H1 (cell line): Measurements from ENCODE around the gene CKAP4. TPM values are rescaled to one million over a fixed set of nuclear protein-coding genes. Genes with fewer than 3 reads are reported as not detected.

Experiments
- CTCF ChIA-PET: fragments of 300-600 bp; sonication (Branson Sonifier 250); formaldehyde crosslinking; loops from one replicate; lab custom pipeline; 2021; ENCODE audit not compliant: partially characterized antibody; lab: Charles Lee
- POLR2A ChIA-PET: fragments of 300-600 bp; sonication (Branson Sonifier 250); formaldehyde crosslinking; loops from one replicate; lab custom pipeline; 2021; ENCODE audit warnings: inconsistent platforms; ENCODE audit not compliant: partially characterized antibody; lab: Charles Lee
- DNase-seq, 2 experiments: peaks; one replicate each; pipeline versions ENCODE4 v3.0.0 to v3.0.0-alpha.2; 2010 to 2022; ENCODE audit warnings: low spot score in 2 of 2, low read depth in 1 of 2, mixed read lengths in 1 of 2
- FAIRE-seq: peaks from 2 replicates; lab custom pipeline; 2011; peaks lifted over from hg19 to GRCh38; lab: Jason Lieb, UNC
- H2AFZ ChIP-seq: 2 replicates; pipeline ENCODE4 v1.8.1; 2012; ENCODE audit warnings: low read length, inconsistent platforms
- H2AK5ac ChIP-seq: 2 replicates; pipeline ENCODE4 v1.6.1; 2013; ENCODE audit warnings: low read depth, low read length
- H2BK120ac ChIP-seq: replicated peaks from 2 replicates; pipeline ENCODE3; 2013; ENCODE audit warnings: low read depth, low read length, inconsistent platforms
- H2BK12ac ChIP-seq: 2 replicates; pipeline ENCODE4 v1.6.1; 2013; ENCODE audit warnings: low read depth, low read length
- H2BK15ac ChIP-seq: 2 replicates; pipeline ENCODE4 v1.6.1; 2013; ENCODE audit warnings: low read length
- H2BK20ac ChIP-seq: 2 replicates; pipeline ENCODE4 v1.6.1; 2013; ENCODE audit warnings: low read length
- H2BK5ac ChIP-seq: 2 replicates; pipeline ENCODE4 v1.6.1; 2013; ENCODE audit warnings: low read depth, low read length
- H3K14ac ChIP-seq: 2 replicates; pipeline ENCODE4 v1.6.1; 2013; ENCODE audit warnings: inconsistent platforms; ENCODE audit not compliant: insufficient read length
- H3K18ac ChIP-seq: 2 replicates; pipeline ENCODE4 v1.6.1; 2013; ENCODE audit warnings: low read length; ENCODE audit errors: extremely low read depth
- H3K23ac ChIP-seq: 2 replicates; pipeline ENCODE4 v1.6.1; 2013; ENCODE audit warnings: inconsistent platforms; ENCODE audit not compliant: insufficient read length
- H3K23me2 ChIP-seq: 2 replicates; pipeline ENCODE4 v1.6.1; 2013; ENCODE audit warnings: low read depth, low read length
- H3K27ac ChIP-seq: 2 replicates; pipeline ENCODE4 v1.6.1; 2011; ENCODE audit warnings: low read depth, low read length, inconsistent platforms
- H3K27me3 ChIP-seq, 4 experiments: replicated peaks in 1 of 4; 1 replicate in 1 of 4; 2 replicates in 3 of 4; pipeline versions ENCODE4 v1.6.1 to v1.8.1; 2011 to 2013; ENCODE audit warnings: low read length in 3 of 4, mild to moderate bottlenecking in 3 of 4, inconsistent platforms in 2 of 4, mixed read lengths in 2 of 4, moderate library complexity in 1 of 4; ENCODE audit not compliant: control insufficient read depth in 3 of 4, insufficient read depth in 3 of 4; ENCODE audit errors: extremely low read depth in 1 of 4
- H3K36me3 ChIP-seq, 4 experiments: 2 replicates each; pipeline versions ENCODE4 v1.6.1 to v1.8.1; 2011 to 2013; ENCODE audit warnings: mild to moderate bottlenecking in 4 of 4, low read length in 3 of 4, moderate library complexity in 2 of 4, control low read depth in 1 of 4, inconsistent platforms in 1 of 4; ENCODE audit not compliant: insufficient read depth in 4 of 4, control insufficient read depth in 2 of 4
- H3K4ac ChIP-seq: replicated peaks from 2 replicates; pipeline ENCODE3; 2013; ENCODE audit warnings: low read length, low read depth, mixed read lengths, inconsistent platforms; ENCODE audit not compliant: insufficient read length
- H3K4me1 ChIP-seq, 4 experiments: replicated peaks in 1 of 4; 1 replicate in 1 of 4; 2 replicates in 3 of 4; pipeline versions ENCODE4 v1.6.1 to v1.8.1; 2011 to 2013; ENCODE audit warnings: low read length in 3 of 4, inconsistent platforms in 2 of 4, mixed read lengths in 1 of 4; ENCODE audit not compliant: insufficient read depth in 4 of 4, control insufficient read depth in 3 of 4
- H3K4me2 ChIP-seq, 2 experiments: 2 replicates each; pipeline versions ENCODE4 v1.6.1 to v1.8.1; 2011 to 2013; ENCODE audit warnings: low read depth in 2 of 2, low read length in 2 of 2, control low read depth in 1 of 2, inconsistent platforms in 1 of 2, mild to moderate bottlenecking in 1 of 2; ENCODE audit not compliant: insufficient read depth in 1 of 2
- H3K4me3 ChIP-seq, 4 experiments: fragments of 200-600, 300-600 bp in 1 of 4; sonication (generic), shearing (Covaris generic), sonication (Bioruptor Twin) in 1 of 4; 2 replicates each; pipeline versions ENCODE4 v1.5.1 to v1.8.1; 2011 to 2016; ENCODE audit warnings: low read length in 4 of 4, low read depth in 3 of 4, control low read depth in 2 of 4, inconsistent platforms in 2 of 4, mild to moderate bottlenecking in 2 of 4, mixed read lengths in 1 of 4, moderate library complexity in 1 of 4; ENCODE audit not compliant: insufficient read depth in 2 of 4; ENCODE audit errors: extremely low read depth in 1 of 4
- H3K56ac ChIP-seq: replicated peaks from 2 replicates; pipeline ENCODE3; 2013; ENCODE audit warnings: low read depth, mild to moderate bottlenecking, mixed read lengths, low read length, inconsistent platforms; ENCODE audit not compliant: insufficient read length
- H3K79me1 ChIP-seq: 2 replicates; pipeline ENCODE4 v1.6.1; 2013; ENCODE audit warnings: low read depth, low read length, control low read depth
- H3K79me2 ChIP-seq, 2 experiments: 2 replicates each; pipeline versions ENCODE4 v1.6.1 to v1.8.1; 2012 to 2013; ENCODE audit warnings: low read length in 2 of 2, mild to moderate bottlenecking in 2 of 2, inconsistent platforms in 1 of 2; ENCODE audit not compliant: insufficient read depth in 2 of 2, control insufficient read depth in 1 of 2
- H3K9ac ChIP-seq, 4 experiments: replicated peaks in 1 of 4; 1 replicate in 1 of 4; 2 replicates in 3 of 4; pipeline versions ENCODE4 v1.6.1 to v1.8.1; 2011 to 2013; ENCODE audit warnings: low read depth in 3 of 4, low read length in 3 of 4, control low read depth in 2 of 4, mild to moderate bottlenecking in 2 of 4, moderate library complexity in 2 of 4, inconsistent platforms in 1 of 4; ENCODE audit errors: extremely low read depth in 1 of 4
- H3K9me3 ChIP-seq, 2 experiments: 2 replicates each; pipeline versions ENCODE4 v1.6.1 to v1.8.1; 2012 to 2013; ENCODE audit warnings: mild to moderate bottlenecking in 2 of 2, moderate library complexity in 2 of 2, control low read depth in 1 of 2, inconsistent platforms in 1 of 2, low read depth in 1 of 2, low read length in 1 of 2, mixed read lengths in 1 of 2; ENCODE audit not compliant: insufficient read depth in 2 of 2
- H4K20me1 ChIP-seq, 2 experiments: replicated peaks in 1 of 2; 2 replicates each; pipeline versions ENCODE3 to v1.8.1; 2011 to 2013; ENCODE audit warnings: inconsistent platforms in 2 of 2, low read length in 2 of 2, mild to moderate bottlenecking in 1 of 2; ENCODE audit not compliant: insufficient read depth in 2 of 2, control insufficient read depth in 1 of 2
- H4K5ac ChIP-seq: 2 replicates; pipeline ENCODE4 v1.6.1; 2013; ENCODE audit warnings: low read length, low read depth, mixed read lengths, inconsistent platforms; ENCODE audit not compliant: insufficient read length
- H4K8ac ChIP-seq: 2 replicates; pipeline ENCODE4 v1.8.0; 2013; ENCODE audit warnings: mild to moderate bottlenecking, moderate library complexity, low read length, inconsistent platforms; ENCODE audit not compliant: insufficient read depth; ENCODE audit errors: extremely low read depth
- H4K91ac ChIP-seq: replicated peaks from 2 replicates; pipeline ENCODE3; 2013; ENCODE audit warnings: low read length, mixed read lengths, inconsistent platforms; ENCODE audit not compliant: insufficient read length
- EGR1 ChIP-seq: IDR thresholded peaks from 2 replicates; pipeline ENCODE4 v1.6.1; 2011; ENCODE audit warnings: low read depth, low read length, borderline replicate concordance
- EP300 ChIP-seq, 2 experiments: IDR thresholded peaks; 1 replicate in 1 of 2; 2 replicates in 1 of 2; pipeline ENCODE4 v1.6.1; 2011 to 2012; ENCODE audit warnings: low read depth in 2 of 2, low read length in 2 of 2, mild to moderate bottlenecking in 2 of 2, borderline replicate concordance in 1 of 2, inconsistent platforms in 1 of 2, moderate library complexity in 1 of 2
- EZH2 ChIP-seq: fragments of 200-600 bp; sonication (generic); IDR thresholded peaks from 2 replicates; pipeline ENCODE4 v1.7.1; 2012; ENCODE audit warnings: low read depth, mild to moderate bottlenecking, moderate library complexity, low read length, inconsistent platforms; ENCODE audit not compliant: severe bottlenecking
- HDAC2 ChIP-seq, 2 experiments: fragments of 300-600 bp in 1 of 2; sonication (generic) in 1 of 2; IDR thresholded peaks; 2 replicates each; pipeline ENCODE4 v1.6.1; 2011 to 2012; ENCODE audit warnings: low read depth in 2 of 2, low read length in 2 of 2, mild to moderate bottlenecking in 2 of 2, moderate library complexity in 2 of 2, borderline replicate concordance in 1 of 2, inconsistent platforms in 1 of 2
- HDAC6 ChIP-seq: IDR thresholded peaks from one replicate; pipeline ENCODE4 v1.7.1; 2012; ENCODE audit warnings: low read depth, mild to moderate bottlenecking, inconsistent platforms, low read length, moderate library complexity
- KDM1A ChIP-seq: fragments of 200-600, 300-600 bp; sonication (generic); IDR thresholded peaks from 2 replicates; pipeline ENCODE4 v1.7.1; 2016; ENCODE audit warnings: mild to moderate bottlenecking, low read length, borderline replicate concordance
- KDM4A ChIP-seq: IDR thresholded peaks from one replicate; pipeline ENCODE4 v1.7.1; 2012; ENCODE audit warnings: low read depth, mild to moderate bottlenecking, moderate library complexity, low read length, inconsistent platforms; ENCODE audit not compliant: severe bottlenecking
- PHF8 ChIP-seq: fragments of 200-600 bp; sonication (generic); conservative IDR thresholded peaks from 2 replicates; pipeline ENCODE4 v1.7.1; 2012; ENCODE audit warnings: low read depth, mild to moderate bottlenecking, inconsistent platforms, low read length, moderate library complexity
- RFX5 ChIP-seq: IDR thresholded peaks from 2 replicates; pipeline ENCODE4 v1.6.1; 2011; ENCODE audit warnings: low read depth, low read length, improper control_type of control experiment, borderline replicate concordance
- RNF2 ChIP-seq: fragments of 200-900, 300-1000 bp; sonication (generic); IDR thresholded peaks from 2 replicates; pipeline ENCODE4 v1.7.1; 2016; ENCODE audit warnings: borderline replicate concordance, low read depth, mild to moderate bottlenecking, antibody characterized with exemption, low read length; ENCODE audit not compliant: poor library complexity, severe bottlenecking; ENCODE audit errors: missing control alignments
- SUZ12 ChIP-seq: fragments of 200-600 bp; sonication (generic); IDR thresholded peaks from 2 replicates; pipeline ENCODE4 v1.6.1; 2012; ENCODE audit warnings: mild to moderate bottlenecking, inconsistent platforms, low read length, moderate library complexity, mixed read lengths
- YY1 ChIP-seq: IDR thresholded peaks from 2 replicates; pipeline ENCODE4 v1.6.1; 2011; ENCODE audit warnings: low read depth, mild to moderate bottlenecking, low read length
- WGBS, 2 experiments: shearing (Covaris generic) in 1 of 2; methylation state at CpG; one replicate each; pipeline versions ENCODE4 v1.1.6 to v1.1.7; 2013 to 2015; ENCODE audit warnings: low lambda C conversion rate in 2 of 2, mixed read lengths in 2 of 2, inconsistent platforms in 1 of 2, low coverage in 1 of 2, missing lambda C conversion rate in 1 of 2; ENCODE audit not compliant: insufficient replicate concordance in 2 of 2, insufficient coverage in 1 of 2, insufficient read length in 1 of 2; ENCODE audit errors: extremely low coverage in 1 of 2, missing lambda C conversion rate in 1 of 2; 5-methylcytosine and 5-hydroxymethylcytosine counted together
- polyA plus RNA-seq, 7 experiments: library from polyadenylated mRNA; depleted of rRNA in 3 of 7; stranded (reverse) in 5 of 7; unstranded in 2 of 7; fragments of >200 nt in 5 of 7; fragments of 200-250 nt in 2 of 7; gene quantifications; 1 replicate in 5 of 7; 2 replicates in 1 of 7; 4 replicates in 1 of 7; pipeline versions ENCODE4 v1.2.1 to v1.2.3, GENCODE V29; 2011 to 2013; ENCODE audit warnings: missing spikeins in 2 of 7, mixed read lengths in 2 of 7
- total RNA-seq: library from RNA; stranded (reverse); fragmentation: NEBNext Ultra II Directional; extraction: Animal tissue kit (Norgen Biotek cat#: 25700); gene quantifications from 2 replicates; pipeline ENCODE4 v1.2.1, GENCODE V29; 2021
- TF ChIP-seq, protein P1 (sequence below): IDR thresholded peaks from 2 replicates; pipeline ENCODE4 v1.6.1; 2012; ENCODE audit warnings: inconsistent platforms

CKAP4 gene
- total and polyA plus RNA-seq, 2 of the 8 experiments (the other 6 are each of a cell fraction or from before 2014, with no cell fraction given), result 35.8 to 80.7 TPM

DNA sequence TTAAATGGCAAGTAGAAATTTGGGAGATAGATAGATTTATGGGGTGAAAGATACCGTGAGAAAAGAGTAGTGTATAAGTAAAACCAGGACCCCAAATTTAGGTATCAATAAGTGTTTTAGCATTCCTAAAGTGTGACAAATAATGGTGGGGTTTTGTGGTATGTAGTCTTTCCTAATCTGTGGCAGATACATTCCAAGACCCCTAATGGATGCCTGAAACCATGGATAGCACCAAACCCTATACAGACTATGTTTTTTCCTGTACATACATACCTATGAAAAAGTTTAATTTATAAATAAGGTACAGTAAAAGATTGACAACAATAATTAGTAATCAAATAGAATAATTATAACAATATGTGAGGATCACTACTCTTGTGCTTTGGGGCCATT, 40.3 kb upstream of the CKAP4 start:
- ChIA-PET POLR2A (no interaction called here), CTCF (no interaction called here)
- TF ChIP-seq EZH2 (no peak), HDAC6 (no peak), PHF8 (no peak), YY1 (no peak), KDM1A (no peak), EP300 (IDR thresholded peaks at IDR 0.05; ENCODE audit: borderline replicate concordance in 1 of 2, low read depth in 2 of 2, low read length in 2 of 2) (no peak), KDM4A (no peak), SUZ12 (no peak), RFX5 (no peak), HDAC2 (IDR thresholded peaks at IDR 0.05; ENCODE audit: borderline replicate concordance in 1 of 2, low read depth in 2 of 2, low read length in 2 of 2) (no peak), EGR1 (no peak), RNF2 (no peak)
- TF ChIP-seq, protein P1, sequence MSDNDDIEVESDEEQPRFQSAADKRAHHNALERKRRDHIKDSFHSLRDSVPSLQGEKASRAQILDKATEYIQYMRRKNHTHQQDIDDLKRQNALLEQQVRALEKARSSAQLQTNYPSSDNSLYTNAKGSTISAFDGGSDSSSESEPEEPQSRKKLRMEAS, result no peak

More for the DNA sequence above, 40.3 kb upstream of the CKAP4 start:
- H3K4me1 ChIP-seq, result no peaks in the 10 kb centered on the region
- H4K5ac ChIP-seq, result no peak overlapping the region
- WGBS, 2 experiments, result 100% methylated on average over 1 of the region's 1 CpG
- H3K9ac ChIP-seq, result no peak overlapping the region
- H2BK15ac ChIP-seq, result no peak overlapping the region
- H3K23me2 ChIP-seq, result no peaks in the 10 kb centered on the region
- no peak overlapping the region for H2BK5ac ChIP-seq
- H3K9me3 ChIP-seq, result no peaks in the 10 kb centered on the region
- H2BK12ac ChIP-seq, result no peak overlapping the region
- H2BK120ac ChIP-seq, result no peak overlapping the region
- no peak overlapping the region for H3K23ac ChIP-seq
- H3K79me1 ChIP-seq, result no peaks in the 10 kb centered on the region
- no peak overlapping the region for H3K56ac ChIP-seq
- no peak overlapping the region for H3K27ac ChIP-seq
- FAIRE-seq, result no peak
- no peak overlapping the region for H2AK5ac ChIP-seq
- no peak overlapping the region for H3K4me3 ChIP-seq
- no peak for DNase-seq
- no peak overlapping the region for H2AFZ ChIP-seq
- H3K18ac ChIP-seq, result no peak overlapping the region
- H3K4ac ChIP-seq, result no peak overlapping the region
- no peaks in the 10 kb centered on the region for H4K20me1 ChIP-seq
- H3K36me3 ChIP-seq, result no peaks in the 10 kb centered on the region
- H4K8ac ChIP-seq, result no peak overlapping the region
- H3K79me2 ChIP-seq, result no peaks in the 10 kb centered on the region
- H4K91ac ChIP-seq, result no peak overlapping the region
- no peaks in the 10 kb centered on the region for H3K27me3 ChIP-seq
- no peak overlapping the region for H3K14ac ChIP-seq
- H2BK20ac ChIP-seq, result no peak overlapping the region
- no peak overlapping the region for H3K4me2 ChIP-seq
